Right renal pelvis (tissue), 4 donors: ENCODE results near the gene RPS3. TPM values are rescaled to one million over a fixed set of nuclear protein-coding genes. Genes with fewer than 3 reads are reported as not detected.

ENCODE experiments used
- DNase-seq, 4 donors: peaks; one replicate each; pipeline ENCODE4 v3.0.0-alpha.2; 2013; ENCODE audit warnings: low read depth in 4 of 4, low spot score in 3 of 4, missing footprints in 1 of 4
- polyA plus RNA-seq, 4 donors: library from polyadenylated mRNA; unstranded; fragments of 120-200 nt; gene quantifications; one replicate each; pipeline ENCODE4 v1.2.1, GENCODE V29; 2013; ENCODE audit not compliant: insufficient read length in 4 of 4

RPS3 gene
- polyA plus RNA-seq, 4 donors = 2,038 to 2,787 (median 2,284) TPM

DNA sequence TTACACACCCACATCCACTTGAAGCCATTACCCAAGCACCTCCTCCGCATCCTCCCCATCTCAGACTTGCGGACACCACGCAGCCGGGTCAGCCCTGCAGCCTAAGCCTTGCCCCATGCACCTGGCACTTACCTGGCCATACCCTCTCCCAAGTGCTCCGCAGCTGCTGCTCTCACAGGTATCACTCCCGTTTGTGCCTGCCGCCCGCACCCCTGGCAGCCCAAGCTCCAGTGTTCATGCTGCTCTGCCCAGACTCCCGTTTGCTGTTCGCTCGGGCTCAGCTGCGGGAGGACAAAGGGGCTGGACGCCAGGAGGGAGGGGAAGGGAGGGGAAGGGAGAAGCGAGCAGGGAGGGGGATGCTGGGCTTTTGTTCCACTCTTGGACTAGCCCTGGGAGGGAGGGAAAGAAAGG, 33.6 kb downstream of the RPS3 start, which contains the start of gene KLHL35:
TSS of gene KLHL35 (minus strand) at position 293 of the 411 bp plus-strand sequence. CDS start 2,574 bp downstream, outside the sequence.
- DNase-seq = no peak

DNA sequence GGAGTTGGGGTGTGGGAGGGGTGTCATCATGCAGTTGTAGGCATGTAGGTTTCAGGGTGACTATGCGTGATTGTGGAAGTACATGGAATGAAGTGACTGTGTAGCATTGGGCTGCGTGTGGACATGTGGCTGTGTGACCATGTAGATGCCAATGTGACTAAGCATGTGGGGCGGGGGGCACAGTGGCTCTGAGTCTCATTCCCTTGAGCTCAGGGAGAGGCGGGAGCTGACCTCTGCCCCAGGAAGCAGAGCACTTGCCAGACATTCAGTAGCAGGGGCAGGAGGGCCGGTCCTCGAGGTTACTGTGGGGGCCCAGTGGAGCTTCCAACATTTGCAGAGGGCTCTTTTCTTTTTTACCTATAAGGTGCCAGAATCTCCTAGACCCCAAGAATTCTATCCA, 34.1 kb downstream of the RPS3 start:
- no peak for DNase-seq

DNA sequence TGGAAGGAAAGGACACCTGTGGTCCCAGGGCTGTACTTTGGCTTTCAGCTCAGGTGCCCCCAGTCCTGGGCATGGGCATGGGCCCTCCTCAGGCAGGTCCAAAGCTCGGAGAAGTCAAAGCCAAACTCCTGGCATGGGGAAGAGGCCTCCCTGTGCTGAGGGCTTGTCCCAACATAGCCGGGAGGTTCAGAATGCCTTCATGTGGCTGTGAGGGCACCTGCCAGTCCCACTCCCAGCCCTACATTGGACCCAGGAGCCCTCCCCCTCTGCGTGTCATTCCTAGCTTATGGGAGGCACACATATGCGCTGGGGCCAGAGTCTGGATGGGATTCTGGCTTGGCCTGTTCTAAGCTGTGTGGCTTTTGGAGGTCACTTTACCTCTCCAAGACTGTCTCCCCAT, 34.7 kb downstream of the RPS3 start:
- no peak for DNase-seq

DNA sequence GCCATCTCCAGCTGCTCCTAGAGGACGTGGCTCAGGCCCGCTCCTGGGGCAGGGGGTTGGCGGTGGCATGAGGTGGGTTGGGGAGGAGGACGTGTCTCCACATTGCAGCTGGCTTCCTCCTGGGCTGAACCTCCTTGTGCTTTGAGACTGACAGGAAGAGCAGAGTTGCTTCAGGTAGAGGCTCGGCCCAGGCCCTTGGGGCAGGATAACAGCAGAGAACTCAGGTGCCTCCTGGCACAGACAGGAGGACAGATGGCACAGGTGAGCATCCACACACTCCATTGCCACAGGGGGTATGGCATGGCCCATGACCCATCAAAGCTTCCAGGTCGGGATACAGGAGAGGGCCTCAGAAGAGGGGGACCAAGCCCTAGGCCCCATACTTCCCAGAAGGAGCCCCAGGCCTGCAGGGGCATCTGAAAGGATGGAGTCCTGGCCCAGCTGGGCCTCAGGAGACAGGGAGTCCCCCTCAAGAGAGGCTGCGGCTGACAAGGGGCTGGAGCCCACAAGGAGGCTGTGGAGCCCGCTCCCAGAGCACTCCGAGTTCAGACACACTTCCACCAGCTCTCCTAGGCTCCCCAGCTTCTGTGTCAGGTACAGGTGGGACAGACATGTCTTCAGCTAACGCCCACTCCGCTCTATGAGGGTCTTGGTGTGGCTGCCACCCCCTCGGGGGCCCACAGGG, 35.7 kb downstream of the RPS3 start:
- DNase-seq = no peak

DNA sequence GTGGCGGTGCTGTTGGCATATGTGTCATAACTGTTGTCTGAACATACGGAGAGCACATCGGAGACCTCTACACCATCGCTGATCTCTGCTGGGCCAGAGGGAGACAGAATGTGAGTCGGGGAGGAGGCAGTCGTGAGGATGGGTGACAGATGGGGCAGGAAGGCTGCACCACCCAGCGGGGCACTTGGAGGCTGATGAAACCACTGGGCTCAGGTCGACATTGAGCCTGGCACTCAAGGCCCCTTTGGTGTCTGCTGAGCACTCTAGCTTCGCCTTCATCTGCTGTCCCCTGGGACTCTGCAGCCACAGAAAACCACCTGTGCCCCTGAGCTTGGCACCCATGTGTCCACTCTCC, 36.2 kb downstream of the RPS3 start:
- DNase-seq = no peak

DNA sequence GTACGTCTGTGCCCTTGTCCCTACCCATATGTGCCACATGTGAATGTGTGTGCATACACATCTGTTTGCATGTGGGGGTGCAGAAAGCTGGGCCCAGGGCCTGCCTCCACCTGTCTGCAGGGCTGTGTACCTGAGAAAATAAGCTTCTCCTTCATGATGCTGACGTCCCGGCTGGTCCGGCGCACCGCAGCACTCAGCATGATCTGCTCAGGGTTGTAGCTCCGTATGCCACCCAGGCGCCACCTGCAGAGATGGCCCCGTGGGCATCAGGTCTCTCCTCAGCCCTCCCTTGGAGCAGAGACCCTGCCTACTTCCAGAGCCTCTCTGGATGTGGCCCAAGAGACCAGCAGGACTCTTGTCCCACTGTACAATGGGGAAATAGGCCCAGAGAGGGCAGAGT, 37.5 kb downstream of the RPS3 start:
- DNase-seq = no peak

DNA sequence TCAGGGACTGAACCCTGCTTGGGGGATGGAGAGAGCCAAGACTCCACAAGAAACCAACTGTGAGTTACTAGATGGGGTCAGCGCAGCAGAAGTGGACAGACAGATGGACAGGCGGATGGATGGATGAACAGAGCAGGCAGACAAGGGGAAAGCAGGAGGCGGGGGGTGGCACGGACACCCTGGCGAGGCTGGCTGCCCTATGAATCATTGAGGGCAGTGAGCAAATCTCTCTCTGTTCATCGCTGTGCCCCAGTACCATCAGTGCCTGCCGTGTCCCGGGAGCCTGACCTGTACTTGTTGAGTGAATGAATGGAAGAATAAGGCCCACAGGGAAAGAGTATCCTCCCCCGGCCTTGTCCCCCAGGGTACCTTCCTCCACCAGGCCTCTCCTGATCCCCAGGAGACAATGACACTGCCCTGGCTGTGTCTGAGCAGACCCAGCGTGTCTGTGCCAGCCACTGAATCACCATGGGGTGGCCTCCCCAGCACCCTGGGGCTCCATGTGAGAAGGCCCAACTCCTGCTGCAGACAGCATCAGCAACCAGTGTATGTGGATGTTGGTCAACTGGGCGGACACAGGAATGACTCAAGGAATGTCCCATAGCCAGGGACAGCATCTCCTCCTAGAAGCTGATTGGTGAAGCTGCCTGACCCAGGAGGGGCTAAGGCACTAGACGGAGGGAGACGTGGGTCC, 38.8 kb downstream of the RPS3 start:
- no peak for DNase-seq

DNA sequence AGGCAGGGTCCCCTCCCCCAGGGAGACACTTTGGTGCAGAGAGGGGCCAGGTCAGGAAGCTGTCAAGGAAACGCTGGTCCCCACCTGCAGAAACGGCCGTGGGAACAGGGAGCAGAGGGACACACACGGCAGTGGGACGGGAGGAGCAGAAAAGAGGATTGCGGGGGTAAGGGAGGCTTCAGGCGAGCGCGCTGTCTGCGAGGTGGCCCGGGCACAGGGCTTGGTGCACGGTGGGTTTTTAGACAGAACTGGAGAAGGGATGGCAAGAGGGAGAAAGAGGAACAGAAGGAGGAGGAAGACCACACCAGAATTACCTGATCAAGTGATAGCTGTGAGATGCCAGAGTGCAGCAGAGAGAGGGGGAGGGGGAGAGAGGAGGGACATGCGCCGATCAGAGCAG, 39.7 kb downstream of the RPS3 start:
- DNase-seq = no peak

DNA sequence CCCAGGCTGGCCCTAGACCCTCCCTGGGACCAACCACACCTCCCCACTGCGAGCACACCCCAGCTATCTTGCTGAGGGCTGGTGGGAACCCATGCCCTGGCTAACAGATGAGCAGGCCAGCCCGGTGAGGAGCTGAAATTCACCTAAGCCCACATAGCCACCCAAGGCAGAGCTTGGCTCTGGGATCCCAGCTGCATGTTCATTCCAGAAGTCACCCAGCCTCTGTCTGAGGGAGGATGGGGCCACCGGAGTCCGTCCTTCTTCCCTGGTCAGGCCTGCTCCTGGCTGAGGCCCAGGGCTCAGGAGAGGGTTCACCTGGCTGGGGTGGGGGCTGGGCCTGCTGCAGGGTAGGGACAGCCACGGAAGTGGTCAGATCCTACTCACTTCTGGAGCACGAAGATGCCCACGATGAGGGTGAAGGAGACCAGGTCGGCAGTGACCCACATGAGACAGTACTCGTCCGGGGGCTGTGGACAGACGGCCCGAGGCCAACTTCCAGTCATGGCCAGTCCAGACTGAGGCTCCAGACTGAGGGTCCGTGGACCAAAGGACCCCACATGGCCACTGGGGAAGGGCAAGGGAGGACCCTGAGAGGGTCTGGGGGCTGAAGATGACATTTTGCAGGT, 40.3 kb downstream of the RPS3 start:
- DNase-seq = no peak

DNA sequence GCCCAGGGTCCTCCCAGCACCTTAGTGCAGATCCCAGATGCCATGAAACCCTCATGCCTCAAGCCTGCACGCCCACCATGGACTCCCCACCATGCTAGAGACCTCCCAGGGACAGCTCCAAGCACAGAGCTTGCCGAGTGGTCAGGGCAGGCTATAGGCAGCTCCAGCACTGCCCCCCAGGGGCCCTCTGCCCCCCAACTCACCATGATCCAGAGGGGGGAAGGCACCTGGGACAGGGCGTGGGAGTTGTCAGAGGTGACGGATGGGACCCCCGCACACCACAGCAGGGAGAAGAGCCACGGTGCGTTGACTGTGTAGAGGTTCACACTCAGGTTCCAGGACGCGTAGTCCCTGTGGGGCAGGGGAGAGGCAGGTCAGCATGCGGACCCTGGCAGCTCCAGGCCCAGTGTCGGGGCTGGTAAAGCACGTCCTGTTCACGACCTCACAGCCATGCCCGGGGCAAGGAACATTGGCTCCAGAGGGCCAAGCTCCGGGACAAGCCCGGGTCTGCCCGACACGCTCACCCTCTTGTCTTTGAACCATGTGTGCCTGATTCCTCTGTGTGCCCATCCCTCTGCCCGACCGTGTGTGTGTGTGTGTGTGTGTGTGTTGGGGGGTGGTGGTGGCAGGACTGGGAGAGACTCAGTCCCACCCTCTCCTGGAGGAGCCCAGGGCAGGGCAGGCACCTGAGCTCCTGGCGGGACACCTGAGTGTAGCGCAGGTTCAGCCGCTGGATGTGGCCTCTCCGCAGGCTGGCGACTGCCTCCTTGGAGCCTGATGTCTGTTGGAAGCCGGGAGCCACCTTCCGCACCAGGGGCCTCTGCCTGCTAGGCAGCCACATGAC, 41.9 kb downstream of the RPS3 start:
- no peak for DNase-seq

DNA sequence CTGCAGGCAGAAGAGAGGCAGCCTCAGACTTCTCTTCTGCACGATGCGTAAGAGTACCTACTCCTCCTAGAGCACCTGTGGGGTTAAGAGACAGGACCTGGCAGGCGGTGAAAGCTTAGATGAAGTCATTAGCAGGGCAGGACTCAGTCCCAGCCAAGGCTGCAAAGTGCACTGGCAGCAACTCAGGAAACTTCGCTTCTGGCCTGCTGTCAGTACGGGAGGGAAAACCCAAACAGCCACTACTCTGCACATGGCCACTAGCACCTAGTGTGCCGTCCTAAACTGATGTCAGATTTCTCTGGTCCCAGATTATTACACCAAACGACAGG, 42.5 kb downstream of the RPS3 start:
- DNase-seq = no peak

DNA sequence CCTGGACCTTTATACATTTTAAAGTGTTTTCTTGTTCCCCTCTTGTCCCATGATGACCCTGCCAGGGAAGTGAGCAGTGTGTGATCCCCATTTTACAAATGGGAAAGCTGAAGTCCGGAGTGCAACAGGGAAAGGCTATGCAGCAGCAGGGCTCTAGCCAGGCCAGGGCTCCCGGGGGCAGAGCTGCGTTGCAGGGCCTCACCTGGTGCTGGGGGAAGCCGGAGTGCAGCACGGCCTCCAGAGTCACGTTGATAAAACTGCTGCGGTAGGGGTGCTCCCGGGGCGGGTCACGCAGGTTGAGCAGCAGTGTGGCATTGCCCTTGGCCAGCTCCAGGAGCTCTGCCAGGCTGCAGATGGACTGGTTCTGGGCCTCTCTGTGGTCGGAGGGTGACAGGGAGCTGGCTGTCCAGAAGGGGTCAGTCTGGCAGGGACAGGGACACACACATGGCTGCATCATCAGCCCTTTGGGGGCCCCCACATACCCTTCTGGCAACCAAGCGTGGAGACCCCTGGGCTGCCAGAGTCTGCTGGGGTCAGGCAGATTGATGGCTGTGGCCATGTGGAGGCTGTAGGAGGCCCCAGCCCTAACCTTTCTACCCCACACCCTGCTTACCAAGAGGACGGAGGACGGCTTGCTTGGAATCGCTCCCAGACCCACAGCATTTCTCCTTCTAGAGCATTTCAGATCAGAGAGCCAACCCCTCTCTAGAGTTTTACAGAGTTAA, 43.0 kb downstream of the RPS3 start:
- no peak for DNase-seq

DNA sequence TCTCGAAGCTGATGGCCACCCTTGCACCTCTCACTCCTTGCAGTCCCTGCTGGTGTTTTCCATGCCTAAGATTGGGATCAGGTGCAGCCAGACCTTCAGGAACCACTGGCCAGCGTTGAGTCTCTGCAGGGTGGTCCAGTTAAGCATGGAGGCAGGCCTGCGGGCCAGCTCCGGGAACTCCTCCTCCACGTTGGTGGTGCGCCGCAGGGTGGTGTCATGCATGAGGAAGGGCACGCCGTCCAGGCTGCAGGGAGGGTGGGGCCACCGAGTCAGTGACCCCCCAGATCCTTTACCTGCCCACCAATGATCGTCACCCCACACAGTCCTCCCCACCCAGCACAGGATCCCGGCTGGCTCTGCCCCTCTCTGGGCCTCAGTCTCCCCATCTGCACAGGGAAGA, 43.7 kb downstream of the RPS3 start:
- DNase-seq = no peak

DNA sequence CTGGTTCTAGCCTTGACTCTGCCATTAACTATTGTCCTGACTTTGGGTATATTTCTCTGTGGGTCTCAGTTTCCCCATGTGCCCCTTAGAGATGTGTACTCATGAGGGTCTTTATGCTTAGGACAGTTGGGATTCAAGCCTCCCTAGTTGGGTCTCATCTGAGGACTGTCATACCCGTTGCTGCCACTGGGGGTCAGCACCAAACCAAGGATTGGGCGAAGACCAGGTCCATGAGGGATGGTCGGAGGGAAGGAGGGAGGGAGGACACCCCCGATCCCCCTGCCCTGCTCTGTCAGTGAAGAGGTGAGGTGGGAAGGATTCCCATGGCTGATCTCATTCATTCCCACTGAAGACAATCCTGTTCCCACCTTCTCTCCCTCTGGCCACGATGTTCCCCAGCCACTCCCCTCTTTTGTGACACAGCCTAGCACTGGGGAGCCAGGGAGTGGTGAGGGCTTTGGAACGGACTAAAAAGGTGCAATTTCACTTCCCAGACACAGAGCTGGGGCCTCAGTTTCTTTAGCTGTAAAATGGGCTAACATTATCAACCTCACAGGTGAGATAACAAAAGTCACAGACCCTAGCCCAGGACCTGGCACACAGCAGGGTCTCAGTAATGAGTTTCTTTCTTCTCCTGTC, 46.1 kb downstream of the RPS3 start:
- DNase-seq = peak in 1 of 4 donors; percentile 49

DNA sequence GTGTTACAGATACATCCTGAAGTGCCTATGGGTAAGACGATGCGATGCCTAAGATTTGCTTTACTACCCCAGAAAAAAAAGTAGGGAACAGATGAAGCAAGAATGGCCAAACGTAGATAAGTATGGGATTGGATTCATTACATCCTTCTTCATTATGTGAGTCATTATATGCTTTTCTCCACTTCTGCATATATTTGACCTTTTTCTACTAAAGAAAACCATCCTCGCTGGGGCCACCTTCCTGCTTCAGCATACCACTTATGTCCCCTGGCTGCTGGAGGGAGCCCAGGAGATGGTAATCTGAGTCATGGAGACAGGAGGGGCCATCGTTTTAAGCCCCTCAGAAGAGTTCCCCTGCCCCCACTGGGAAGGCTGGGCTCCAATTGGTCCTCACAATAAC, 48.1 kb downstream of the RPS3 start:
- no peak for DNase-seq

DNA sequence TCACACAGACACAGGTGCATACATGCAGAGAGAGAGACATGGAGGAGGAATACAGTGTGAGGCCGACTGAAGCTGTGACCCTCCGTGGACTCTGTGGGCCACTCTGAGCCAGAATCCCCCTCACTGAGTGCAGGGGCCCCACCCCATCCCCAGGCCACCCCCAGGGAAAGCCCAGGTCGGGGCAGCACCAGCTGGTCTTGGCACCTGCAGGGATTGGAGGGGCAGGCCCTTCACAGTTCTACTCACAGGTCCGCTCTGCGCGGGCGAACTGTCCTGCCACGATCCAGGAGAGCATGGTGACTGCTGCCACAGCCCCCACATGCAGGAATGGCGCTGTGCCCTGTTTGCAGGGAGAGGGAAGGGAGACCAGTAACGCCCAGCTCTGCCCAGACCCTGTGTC, 50.0 kb downstream of the RPS3 start:
- no peak for DNase-seq

DNA sequence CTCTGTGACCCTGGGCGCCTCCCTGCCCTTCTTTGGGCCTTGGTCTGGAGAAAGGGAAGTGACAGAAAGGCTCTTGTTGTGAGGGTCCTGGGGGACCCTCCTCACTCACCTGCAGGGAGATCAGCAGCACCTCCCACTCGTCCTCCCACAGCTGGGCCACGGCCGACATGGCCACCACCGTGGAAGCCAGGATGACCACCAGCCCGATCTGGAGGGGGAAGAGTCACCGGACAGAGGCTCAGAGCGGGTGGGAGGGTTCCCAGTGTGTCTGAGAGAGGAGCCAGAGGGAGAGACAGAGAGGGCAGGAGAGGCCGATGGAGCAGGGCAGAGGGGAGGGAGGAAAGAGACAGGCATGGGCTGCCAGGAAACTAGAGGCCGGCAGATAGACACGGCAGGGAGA, 50.5 kb downstream of the RPS3 start:
- DNase-seq = no peak

DNA sequence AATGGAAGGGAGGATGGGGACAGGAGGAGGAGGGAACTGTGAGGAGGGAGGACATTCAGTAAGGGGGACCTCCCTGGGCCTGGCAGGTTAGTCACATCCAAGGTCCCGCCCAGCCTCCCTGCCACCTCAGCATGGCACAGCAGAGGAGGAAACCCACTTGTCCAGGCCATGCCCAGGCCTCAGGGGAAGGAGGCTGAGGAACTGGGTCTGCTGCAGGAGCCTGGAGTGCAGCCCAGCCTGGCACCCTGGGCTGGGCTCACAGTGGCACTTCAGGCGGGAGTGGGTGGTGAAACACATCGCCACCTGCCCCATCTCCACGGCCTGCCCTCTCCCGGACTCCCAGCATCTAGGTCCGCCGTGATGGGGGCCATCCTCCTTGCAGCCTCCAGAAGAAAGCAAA, 50.9 kb downstream of the RPS3 start:
- DNase-seq = no peak

DNA sequence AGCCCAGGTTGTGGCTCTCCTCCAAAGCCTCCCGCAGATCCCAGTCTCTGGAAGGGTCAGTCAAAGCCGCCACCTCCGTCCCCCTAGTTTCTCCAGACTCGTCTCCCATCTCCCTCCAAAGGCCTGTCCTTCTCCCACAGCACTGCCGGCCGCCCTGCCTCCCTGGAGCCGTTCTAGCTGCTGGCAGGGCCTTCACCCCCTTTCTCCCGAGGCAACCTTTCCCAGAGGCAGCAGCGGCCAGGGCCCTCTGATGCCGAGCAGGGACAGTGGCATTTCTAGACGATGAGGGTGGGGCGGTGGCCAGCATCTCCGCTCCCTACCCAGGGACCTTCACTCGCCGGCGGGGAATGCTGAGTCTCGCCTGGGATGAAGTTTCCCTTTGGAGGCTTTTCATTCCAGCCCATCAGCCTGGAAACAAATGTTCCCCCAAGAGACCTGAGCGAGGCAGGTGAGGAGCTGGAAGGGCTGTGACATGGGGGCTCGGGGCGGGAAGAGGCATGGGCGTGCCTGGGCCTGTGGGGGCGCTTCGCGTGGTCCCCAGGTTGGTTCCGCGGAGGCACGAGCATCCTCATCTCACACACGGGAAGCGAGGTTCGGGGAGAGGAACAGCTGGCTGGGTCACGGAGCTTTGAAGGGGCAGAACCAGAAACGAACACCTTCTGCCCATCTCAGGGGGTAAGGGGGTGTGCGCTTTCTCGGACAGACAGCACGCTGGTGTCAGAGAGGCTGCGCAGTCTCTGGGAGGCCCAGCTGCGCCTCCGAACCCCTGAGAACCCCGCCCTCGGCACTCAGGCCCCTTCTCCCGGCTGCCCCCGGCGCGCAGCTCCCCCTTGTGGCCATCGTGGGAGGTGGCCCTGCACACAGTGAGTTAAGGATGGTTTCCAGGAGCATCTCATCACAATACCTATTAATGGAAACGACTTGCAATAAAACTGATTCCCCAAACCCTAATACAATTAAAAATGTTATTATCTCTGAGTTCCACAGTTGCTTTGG, 51.8 kb downstream of the RPS3 start:
- DNase-seq = no peak
